Erythroblast (primary cell): ENCODE measurements around the gene CCT5.
"Not testable (repeated sequence)": the region's sequence is repeated elsewhere in the genome, so short reads cannot be mapped to it uniquely, and the experiment has no call there.

Experiments used
- DNase-seq, 2 experiments: peaks; one replicate each; lab custom pipeline; 2025; lab: John Stamatoyannopoulos, UW
- GATA1 ChIP-seq: IDR thresholded peaks from 2 replicates; pipeline ENCODE4 v1.6.1; 2011; ENCODE audit warnings: low read depth, mild to moderate bottlenecking, control low read depth, low read length, moderate library complexity
- POLR2A ChIP-seq: IDR thresholded peaks from 2 replicates; pipeline ENCODE4 v1.6.1; 2011; ENCODE audit warnings: mild to moderate bottlenecking, low read length

Gene CCT5

GRCh38 chr5:10228288-10228687 lies 21.8 kb upstream of the CCT5 start:
- DNase-seq, result no peak
- TF ChIP-seq GATA1, result no peak
- no peak for TF ChIP-seq POLR2A

GRCh38 chr5:10229306-10230048 lies 20.6 kb upstream of the CCT5 start:
- no peak for DNase-seq
- no peak for TF ChIP-seq POLR2A
- TF ChIP-seq GATA1, result no peak

DNA sequence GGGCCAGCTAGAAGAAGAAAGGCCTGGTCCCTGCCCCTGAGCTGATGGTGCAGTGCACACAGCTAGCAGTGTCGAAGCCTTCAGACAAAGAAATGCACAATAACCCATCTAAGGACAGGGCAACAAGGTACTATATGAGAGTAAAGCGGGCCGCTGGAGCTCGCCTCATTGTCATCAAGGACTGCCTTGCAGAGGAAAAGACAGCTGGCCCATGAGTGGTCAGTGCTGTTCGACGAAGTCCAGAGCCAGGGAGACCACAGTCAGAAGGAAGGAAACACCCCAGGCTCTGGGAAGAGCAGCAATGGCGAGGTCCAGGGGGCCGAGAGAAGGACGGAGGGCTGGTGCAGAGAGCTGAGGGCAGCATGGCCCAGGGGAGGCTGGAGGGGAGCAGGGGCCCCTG lies 17.7 kb upstream of the CCT5 start:
- no peak for DNase-seq
- no peak for TF ChIP-seq POLR2A
- no peak for TF ChIP-seq GATA1

- TF ChIP-seq POLR2A, result no peak
- no peak for TF ChIP-seq GATA1
- no peak for DNase-seq
Observed at GRCh38 chr5:10233011-10233410, 17.1 kb upstream of the CCT5 start.

GRCh38 chr5:10233505-10233904 lies 16.6 kb upstream of the CCT5 start:
- DNase-seq, result peak in 1 of 2 experiments; percentile 9

DNA sequence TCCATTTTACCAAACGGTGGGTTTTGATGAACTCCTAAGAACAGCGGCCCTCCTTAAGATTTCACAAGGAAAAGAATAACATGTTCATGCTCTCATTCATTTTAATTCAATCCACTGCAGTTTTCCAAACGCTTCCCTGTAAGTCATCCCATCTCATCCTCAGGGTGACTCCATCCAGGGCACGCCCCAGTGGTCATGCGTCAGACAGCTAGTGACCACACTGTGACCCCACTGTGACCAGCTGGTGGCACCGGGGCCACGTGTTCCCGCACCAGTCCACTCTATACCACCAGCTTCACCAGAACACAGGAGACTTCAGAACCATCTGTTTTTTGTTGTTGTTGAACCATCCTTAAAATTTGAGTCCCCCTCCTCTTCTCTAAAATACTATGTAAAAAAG lies 14.7 kb upstream of the CCT5 start:
- no peak for DNase-seq
- no peak for TF ChIP-seq GATA1
- no peak for TF ChIP-seq POLR2A

More at GRCh38 chr5:10233505-10233904, 16.6 kb upstream of the CCT5 start:
- TF ChIP-seq GATA1, result no peak
- no peak for TF ChIP-seq POLR2A

GRCh38 chr5:10243660-10244240 lies 6.3 kb upstream of the CCT5 start:
- no peak for TF ChIP-seq POLR2A
- no peak for TF ChIP-seq GATA1
- DNase-seq, result no peak

- no peak for TF ChIP-seq GATA1
- TF ChIP-seq POLR2A, result no peak
Observed at GRCh38 chr5:10244342-10244944, 5.6 kb upstream of the CCT5 start.

GRCh38 chr5:10246761-10247160 lies 3.3 kb upstream of the CCT5 start:
- DNase-seq, result no peak
- TF ChIP-seq GATA1, result no peak

More at GRCh38 chr5:10244342-10244944, 5.6 kb upstream of the CCT5 start:
- DNase-seq, result no peak

GRCh38 chr5:10247217-10247616 lies 2.9 kb upstream of the CCT5 start:
- not testable (repeated sequence) for DNase-seq

GRCh38 chr5:10248378-10249260 lies 1.5 kb upstream of the CCT5 start:
- TF ChIP-seq GATA1 (no peak), POLR2A (no peak)
- DNase-seq, result peak; percentile 45 to 48

DNA sequence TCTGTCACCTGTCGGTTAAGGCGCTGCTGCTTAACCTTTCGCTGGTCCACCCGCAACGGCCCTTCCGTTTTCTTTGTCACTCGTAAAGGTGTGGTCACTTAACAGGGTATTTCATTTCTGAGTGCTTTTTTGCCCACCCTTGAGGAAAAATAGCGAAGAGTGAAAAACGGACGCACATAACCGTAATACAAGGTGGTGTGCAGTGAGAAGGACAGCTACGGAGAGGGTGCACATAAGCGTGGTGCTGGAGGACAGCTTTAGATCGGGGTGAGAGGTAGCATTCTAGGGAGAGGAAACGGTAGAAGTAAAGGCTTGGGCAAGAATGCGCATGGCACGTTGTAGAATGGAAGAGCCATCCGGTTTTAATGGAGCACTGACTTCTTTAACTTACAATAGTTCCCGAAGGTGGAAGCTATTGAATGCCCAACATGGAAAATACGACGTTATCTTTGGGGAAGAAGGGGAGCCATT lies 761 bp downstream of the CCT5 start:
- TF ChIP-seq GATA1, result no peak
- no peak for TF ChIP-seq POLR2A
- DNase-seq, result peak; percentile 62 to 68

DNA sequence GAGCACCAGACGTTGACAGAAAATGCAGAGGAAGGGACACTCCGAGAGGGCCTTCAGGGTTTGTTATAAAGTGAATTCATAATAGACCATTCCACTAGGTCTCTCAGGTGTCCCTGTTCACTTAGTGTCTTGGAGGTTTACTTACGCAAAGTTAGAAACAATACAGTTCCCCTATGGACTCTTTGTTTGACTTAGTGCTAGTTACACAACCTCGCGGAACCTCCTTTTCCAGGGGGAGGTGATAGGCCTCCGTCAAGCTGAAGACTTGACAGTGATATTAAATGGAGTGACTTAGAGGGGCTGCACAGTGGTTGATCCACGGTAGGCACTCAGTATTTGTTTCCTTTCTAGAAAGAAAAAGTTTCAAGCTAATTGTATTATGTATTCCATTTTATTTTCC lies 1.3 kb downstream of the CCT5 start:
- peak; percentile 28 to 34 for DNase-seq
- TF ChIP-seq POLR2A, result no peak
- no peak for TF ChIP-seq GATA1

- no peak for DNase-seq
- TF ChIP-seq POLR2A, result no peak
- no peak for TF ChIP-seq GATA1
Observed at GRCh38 chr5:10253390-10253789, 3.3 kb downstream of the CCT5 start.
